ENCODE results near the gene BAIAP2. TPM values are rescaled to one million over a fixed set of nuclear protein-coding genes. Genes with fewer than 3 reads are reported as not detected.

The BAIAP2 gene
- polyA plus RNA-seq = 10 to 100 TPM in 2 of 3 donors, 1 to 10 TPM in 1; 6.9 to 23.7 (median 14.9) TPM

- no peak within 1 kb of the TSS for H3K27ac ChIP-seq (ENCODE audit: low read depth, low read length)
- 0 to 1% (median 0%) methylated on average over 50 to 90 of the region's 92 CpGs for WGBS, 3 donors
Observed at GRCh38 chr17:81034779-81035520, at the start of gene BAIAP2. TSS of gene BAIAP2 (plus strand) at chr17:81035151. CDS start at chr17:81035255, 104 bp downstream.

GRCh38 chr17:80986046-80986445, 48.9 kb upstream of the BAIAP2 start:
- no peak overlapping the region for H3K27ac ChIP-seq (ENCODE audit: low read depth, low read length)
- 76 to 85% (median 82%) methylated on average over 7 of the region's 7 CpGs for WGBS, 3 donors

- no peak overlapping the region for H3K27ac ChIP-seq (ENCODE audit: low read depth, low read length)
- 38 to 65% (median 39%) methylated on average over 18 of the region's 18 CpGs for WGBS, 3 donors
Observed at GRCh38 chr17:80986816-80987475, 48.0 kb upstream of the BAIAP2 start.

GRCh38 chr17:80987941-80988461, 47.0 kb upstream of the BAIAP2 start:
- WGBS, 3 donors = 62 to 73% (median 70%) methylated on average over 16 of the region's 16 CpGs
- no peak overlapping the region for H3K27ac ChIP-seq (ENCODE audit: low read depth, low read length)

GRCh38 chr17:80989586-80989913, 45.4 kb upstream of the BAIAP2 start:
- 61 to 78% (median 64%) methylated on average over 11 of the region's 11 CpGs for WGBS, 3 donors
- no peak overlapping the region for H3K27ac ChIP-seq (ENCODE audit: low read depth, low read length)

GRCh38 chr17:80990921-80991644, 43.9 kb upstream of the BAIAP2 start:
- H3K27ac ChIP-seq (ENCODE audit: low read depth, low read length) = no peak overlapping the region
- 28 to 42% (median 37%) methylated on average over 21 to 22 of the region's 22 CpGs for WGBS, 3 donors

GRCh38 chr17:80991645-80992076, 43.3 kb upstream of the BAIAP2 start, which contains the start of gene CHMP6:
TSS of gene CHMP6 (plus strand) at chr17:80991841. CDS start at chr17:80991919, 78 bp downstream.
- WGBS, 3 donors = 1% methylated on average over 50 to 66 of the region's 66 CpGs
- no peak within 1 kb of the TSS for H3K27ac ChIP-seq (ENCODE audit: low read depth, low read length)

- 3 to 4% (median 3%) methylated on average over 37 to 90 of the region's 90 CpGs for WGBS, 3 donors
- H3K27ac ChIP-seq (ENCODE audit: low read depth, low read length) = no peak overlapping the region
Observed at GRCh38 chr17:80992077-80992947, 42.6 kb upstream of the BAIAP2 start.

GRCh38 chr17:80992948-80993624, 41.9 kb upstream of the BAIAP2 start:
- 50 to 72% (median 72%) methylated on average over 18 of the region's 18 CpGs for WGBS, 3 donors
- H3K27ac ChIP-seq (ENCODE audit: low read depth, low read length) = no peak overlapping the region

GRCh38 chr17:80995131-80995530, 39.8 kb upstream of the BAIAP2 start:
- H3K27ac ChIP-seq (ENCODE audit: low read depth, low read length) = no peak overlapping the region
- WGBS, 3 donors = 92 to 94% (median 92%) methylated on average over 12 to 13 of the region's 13 CpGs

GRCh38 chr17:80996422-80997305, 38.3 kb upstream of the BAIAP2 start:
- H3K27ac ChIP-seq (ENCODE audit: low read depth, low read length) = no peak overlapping the region
- 92 to 94% (median 92%) methylated on average over 25 of the region's 25 CpGs for WGBS, 3 donors

- 89 to 94% (median 89%) methylated on average over 31 to 32 of the region's 32 CpGs for WGBS, 3 donors
- H3K27ac ChIP-seq (ENCODE audit: low read depth, low read length) = no peak overlapping the region
Observed at GRCh38 chr17:80997424-80998117, 37.4 kb upstream of the BAIAP2 start.

- 94 to 97% (median 97%) methylated on average over 19 of the region's 19 CpGs for WGBS, 3 donors
Observed at GRCh38 chr17:80998118-80998747, 36.7 kb upstream of the BAIAP2 start.

GRCh38 chr17:80998748-80999535, 36.0 kb upstream of the BAIAP2 start:
- WGBS, 3 donors = 85 to 92% (median 88%) methylated on average over 38 to 39 of the region's 39 CpGs
- H3K27ac ChIP-seq (ENCODE audit: low read depth, low read length) = no peak overlapping the region

More at GRCh38 chr17:80998118-80998747, 36.7 kb upstream of the BAIAP2 start:
- H3K27ac ChIP-seq (ENCODE audit: low read depth, low read length) = no peak overlapping the region
